Measurements from ENCODE around the gene CD34.

Gene CD34

DNA sequence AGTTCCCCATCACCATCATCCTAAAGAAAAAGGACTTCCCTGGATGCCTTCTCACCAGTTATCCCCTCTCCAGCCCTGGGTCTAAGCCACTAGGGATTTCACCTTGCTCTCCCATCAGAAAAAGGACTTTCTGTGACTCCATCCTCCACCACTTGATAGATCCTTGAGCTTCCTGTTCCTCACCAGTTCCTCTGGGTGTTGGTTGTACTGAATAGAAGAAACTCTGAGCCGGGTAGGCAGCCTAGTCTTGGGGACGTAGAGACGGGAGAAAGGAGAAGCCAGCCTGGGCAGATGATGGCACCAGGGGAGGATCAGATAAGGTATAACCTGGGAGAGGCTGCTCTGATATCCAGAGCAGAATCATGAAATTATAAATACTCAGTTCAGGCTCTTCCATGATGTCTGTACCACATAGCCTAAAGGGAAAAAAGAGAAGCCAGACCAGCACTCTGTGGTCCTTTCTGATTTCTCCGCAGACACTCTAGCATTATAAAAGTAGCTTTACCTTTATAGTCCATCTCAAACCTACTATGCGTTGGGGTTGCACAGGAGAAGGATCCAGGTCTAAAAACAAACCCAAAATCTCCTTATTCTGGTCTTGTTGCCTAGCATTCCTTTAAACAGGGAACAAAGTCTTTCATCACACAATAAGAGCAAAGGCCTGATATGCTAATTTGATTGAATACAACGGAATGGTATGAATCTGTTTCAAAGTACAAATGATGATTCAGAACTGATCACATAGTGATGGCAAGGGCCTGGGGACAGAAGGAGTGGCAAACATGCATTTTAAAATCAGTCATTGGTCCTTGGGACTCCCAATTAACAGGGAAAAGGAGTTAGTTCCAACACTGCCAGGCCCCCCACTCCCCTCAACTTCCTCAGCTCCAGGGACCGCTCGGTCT is 1.2 kb upstream of the CD34 start:
- H3K9ac ChIP-seq (ENCODE audit: low read depth, low read length) = no peak overlapping the region
- no peak overlapping the region for H3K4me2 ChIP-seq (ENCODE audit: low read length)
- no peaks in the 10 kb centered on the region for H3K9me3 ChIP-seq (replicated peaks; ENCODE audit: low read length)
- H3K27me3 ChIP-seq (ENCODE audit: control insufficient read depth, insufficient read depth, low read length) = peaks cover 11% of the 10 kb centered on the region
- peaks cover 11% of the 10 kb centered on the region for H3K4me1 ChIP-seq (ENCODE audit: control insufficient read depth, insufficient read depth, low read length)
- no peaks in the 10 kb centered on the region for H3K36me3 ChIP-seq (ENCODE audit: insufficient read depth, low read length)
- H3K4me3 ChIP-seq (ENCODE audit: low read length) = no peak overlapping the region

DNA sequence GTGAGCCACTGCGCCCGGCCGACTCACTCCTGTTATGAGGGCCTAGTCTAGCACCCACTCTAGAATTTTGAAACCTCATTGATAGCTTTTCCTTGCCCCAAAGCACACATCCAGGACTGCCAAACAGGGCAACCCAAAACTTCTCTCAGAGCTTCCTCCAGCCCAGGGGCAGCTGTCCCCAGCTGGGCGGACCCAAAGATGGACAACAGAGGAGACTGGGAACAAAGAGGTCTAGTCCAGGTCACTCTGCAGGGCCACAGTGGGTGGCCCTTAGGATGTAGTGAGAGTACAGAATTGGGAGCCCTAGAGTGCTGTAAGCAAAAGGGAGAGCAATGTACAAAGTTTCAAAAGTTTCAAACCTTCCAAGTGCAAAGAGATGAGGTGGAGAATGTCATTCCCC is 1.2 kb downstream of the CD34 start:
- Histone ChIP-seq H3K9ac (ENCODE audit: low read depth, low read length) (no peak overlapping the region), H3K9me3 (replicated peaks; ENCODE audit: low read length) (no peaks in the 10 kb centered on the region), H3K4me3 (ENCODE audit: low read length) (no peak overlapping the region), H3K4me2 (ENCODE audit: low read length) (no peak overlapping the region), H3K4me1 (ENCODE audit: control insufficient read depth, insufficient read depth, low read length) (peaks cover 11% of the 10 kb centered on the region), H3K36me3 (ENCODE audit: insufficient read depth, low read length) (no peaks in the 10 kb centered on the region), H3K27me3 (ENCODE audit: control insufficient read depth, insufficient read depth, low read length) (peaks cover 11% of the 10 kb centered on the region)

DNA sequence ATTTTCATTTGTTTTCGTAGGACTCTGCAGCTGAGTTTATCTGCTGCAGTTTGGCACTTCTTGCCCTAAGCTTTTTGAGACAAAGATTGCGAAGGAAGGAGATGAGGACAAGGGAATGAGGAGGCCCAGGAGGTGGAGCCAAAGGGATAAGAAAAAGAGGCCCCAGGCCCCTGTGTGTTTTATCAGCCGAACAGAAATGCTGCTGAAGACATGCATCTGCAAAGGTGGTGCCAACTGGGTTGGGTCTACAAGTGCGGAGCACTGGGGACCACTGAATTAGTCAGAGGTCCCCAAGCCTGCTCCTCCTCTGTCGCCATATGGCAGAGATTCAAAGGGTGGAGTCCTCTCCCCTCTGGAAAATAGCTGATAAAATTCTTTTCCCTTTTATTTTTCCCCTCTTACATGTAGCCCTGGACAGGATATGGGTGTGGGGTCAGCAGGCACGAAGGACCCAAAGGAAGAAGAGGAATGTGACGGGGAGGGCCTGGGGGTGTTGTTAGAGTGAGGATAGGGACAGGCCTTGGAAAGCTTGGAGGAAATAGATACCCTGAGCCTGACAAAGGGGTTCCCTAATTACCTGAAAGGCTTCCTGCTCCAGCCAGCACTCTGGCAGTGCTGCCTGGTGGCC is 2.7 kb downstream of the CD34 start:
- Histone ChIP-seq H3K36me3 (ENCODE audit: insufficient read depth, low read length) (no peaks in the 10 kb centered on the region), H3K9ac (ENCODE audit: low read depth, low read length) (no peak overlapping the region), H3K4me3 (ENCODE audit: low read length) (no peak overlapping the region), H3K27me3 (ENCODE audit: control insufficient read depth, insufficient read depth, low read length) (peaks cover 11% of the 10 kb centered on the region), H3K9me3 (replicated peaks; ENCODE audit: low read length) (no peaks in the 10 kb centered on the region), H3K4me1 (ENCODE audit: control insufficient read depth, insufficient read depth, low read length) (peaks cover 11% of the 10 kb centered on the region), H3K4me2 (ENCODE audit: low read length) (no peak overlapping the region)

DNA sequence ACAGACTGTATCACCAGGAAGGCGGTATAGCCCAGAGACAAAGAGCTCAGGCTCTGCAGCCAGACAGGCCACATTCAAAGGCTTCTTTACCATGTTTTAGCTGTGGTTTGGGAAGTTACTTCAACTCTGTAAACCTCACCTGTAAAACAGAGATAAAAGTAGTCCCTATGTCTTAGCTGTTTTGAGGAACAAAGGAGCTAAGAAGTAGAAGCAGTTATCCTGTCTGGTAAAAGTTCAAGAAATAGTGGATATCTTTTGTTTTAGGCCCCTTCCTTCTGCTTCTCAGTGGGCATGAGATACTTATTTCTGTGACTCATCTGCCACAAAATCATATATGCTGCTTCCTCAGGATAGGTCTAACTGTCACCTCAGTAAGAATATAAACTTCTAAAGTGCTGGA is 6.5 kb downstream of the CD34 start:
- no peaks in the 10 kb centered on the region for H3K4me1 ChIP-seq (ENCODE audit: control insufficient read depth, insufficient read depth, low read length)

DNA sequence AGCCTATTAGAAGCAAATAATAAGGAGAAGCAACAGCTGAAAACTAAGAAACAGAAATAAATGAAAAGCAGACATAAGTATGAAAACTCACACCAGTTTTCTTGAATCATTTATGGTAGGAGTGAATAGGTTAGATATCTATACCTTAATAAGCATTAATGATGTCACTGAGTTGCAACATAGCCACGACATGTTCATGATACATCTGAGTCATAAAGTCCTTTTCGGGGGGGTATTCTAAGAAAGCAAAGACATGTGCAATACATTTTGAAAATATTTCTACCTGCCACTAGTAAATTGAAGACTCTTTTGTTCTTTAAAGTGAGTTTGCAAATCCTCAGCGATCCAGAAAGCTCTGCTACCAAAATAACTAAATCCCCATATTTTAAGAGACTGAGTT is 7.2 kb downstream of the CD34 start:
- H3K9ac ChIP-seq (ENCODE audit: low read depth, low read length) = no peak overlapping the region
- no peaks in the 10 kb centered on the region for H3K36me3 ChIP-seq (ENCODE audit: insufficient read depth, low read length)
- no peaks in the 10 kb centered on the region for H3K4me1 ChIP-seq (ENCODE audit: control insufficient read depth, insufficient read depth, low read length)
- H3K4me2 ChIP-seq (ENCODE audit: low read length) = no peak overlapping the region
- H3K9me3 ChIP-seq (replicated peaks; ENCODE audit: low read length) = no peaks in the 10 kb centered on the region
- no peaks in the 10 kb centered on the region for H3K27me3 ChIP-seq (ENCODE audit: control insufficient read depth, insufficient read depth, low read length)
- no peak overlapping the region for H3K4me3 ChIP-seq (ENCODE audit: low read length)

More for the DNA sequence above, 6.5 kb downstream of the CD34 start:
- no peaks in the 10 kb centered on the region for H3K36me3 ChIP-seq (ENCODE audit: insufficient read depth, low read length)
- H3K4me2 ChIP-seq (ENCODE audit: low read length) = no peak overlapping the region
- H3K9ac ChIP-seq (ENCODE audit: low read depth, low read length) = no peak overlapping the region
- H3K27me3 ChIP-seq (ENCODE audit: control insufficient read depth, insufficient read depth, low read length) = no peaks in the 10 kb centered on the region
- no peaks in the 10 kb centered on the region for H3K9me3 ChIP-seq (replicated peaks; ENCODE audit: low read length)
- no peak overlapping the region for H3K4me3 ChIP-seq (ENCODE audit: low read length)

DNA sequence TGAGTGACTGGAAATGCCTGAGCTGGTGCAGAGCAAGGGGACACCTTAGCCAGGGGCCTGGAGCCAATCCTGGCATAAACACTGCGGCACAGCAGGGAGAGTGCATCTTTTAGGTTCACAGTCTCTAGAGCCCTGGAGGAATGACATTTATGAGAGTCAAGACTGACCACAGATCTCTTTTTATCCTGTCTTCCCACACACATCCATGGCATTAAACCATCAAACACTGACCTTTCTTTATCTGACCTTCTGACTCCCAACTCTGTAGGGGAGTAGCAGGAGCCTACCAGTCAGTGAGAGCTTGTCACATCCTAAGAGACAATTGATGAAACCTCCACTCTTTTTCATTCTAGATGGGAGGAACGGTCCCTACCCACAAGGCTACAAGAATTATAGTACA is 7.9 kb downstream of the CD34 start:
- no peaks in the 10 kb centered on the region for H3K36me3 ChIP-seq (ENCODE audit: insufficient read depth, low read length)
- H3K4me3 ChIP-seq (ENCODE audit: low read length) = no peak overlapping the region
- no peaks in the 10 kb centered on the region for H3K9me3 ChIP-seq (replicated peaks; ENCODE audit: low read length)
- no peak overlapping the region for H3K4me2 ChIP-seq (ENCODE audit: low read length)
- no peak overlapping the region for H3K9ac ChIP-seq (ENCODE audit: low read depth, low read length)
- H3K27me3 ChIP-seq (ENCODE audit: control insufficient read depth, insufficient read depth, low read length) = no peaks in the 10 kb centered on the region
- H3K4me1 ChIP-seq (ENCODE audit: control insufficient read depth, insufficient read depth, low read length) = no peaks in the 10 kb centered on the region

DNA sequence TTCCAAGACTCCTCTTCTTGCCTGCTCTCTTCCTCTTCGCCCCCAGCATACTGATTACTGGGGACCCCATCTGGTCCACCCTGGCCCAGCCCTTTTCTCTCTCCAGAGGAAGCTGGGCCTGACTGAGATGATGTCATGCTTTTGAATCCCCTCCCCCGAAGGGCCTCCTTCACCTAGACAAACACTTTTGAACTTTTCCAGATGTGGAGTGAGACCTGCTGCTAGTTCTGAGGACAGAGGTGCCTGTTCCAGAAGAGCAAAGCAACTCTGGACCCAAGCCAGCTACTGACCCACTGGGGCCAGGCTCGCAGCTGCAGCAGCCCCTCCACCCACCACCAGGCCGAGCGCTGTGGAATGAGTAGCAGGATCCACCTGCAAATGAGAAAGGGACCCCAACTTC is 8.4 kb downstream of the CD34 start:
- Histone ChIP-seq H3K36me3 (ENCODE audit: insufficient read depth, low read length) (no peaks in the 10 kb centered on the region), H3K4me2 (ENCODE audit: low read length) (no peak overlapping the region), H3K27me3 (ENCODE audit: control insufficient read depth, insufficient read depth, low read length) (no peaks in the 10 kb centered on the region), H3K4me3 (ENCODE audit: low read length) (no peak overlapping the region), H3K9ac (ENCODE audit: low read depth, low read length) (no peak overlapping the region), H3K4me1 (ENCODE audit: control insufficient read depth, insufficient read depth, low read length) (no peaks in the 10 kb centered on the region), H3K9me3 (replicated peaks; ENCODE audit: low read length) (no peaks in the 10 kb centered on the region)

DNA sequence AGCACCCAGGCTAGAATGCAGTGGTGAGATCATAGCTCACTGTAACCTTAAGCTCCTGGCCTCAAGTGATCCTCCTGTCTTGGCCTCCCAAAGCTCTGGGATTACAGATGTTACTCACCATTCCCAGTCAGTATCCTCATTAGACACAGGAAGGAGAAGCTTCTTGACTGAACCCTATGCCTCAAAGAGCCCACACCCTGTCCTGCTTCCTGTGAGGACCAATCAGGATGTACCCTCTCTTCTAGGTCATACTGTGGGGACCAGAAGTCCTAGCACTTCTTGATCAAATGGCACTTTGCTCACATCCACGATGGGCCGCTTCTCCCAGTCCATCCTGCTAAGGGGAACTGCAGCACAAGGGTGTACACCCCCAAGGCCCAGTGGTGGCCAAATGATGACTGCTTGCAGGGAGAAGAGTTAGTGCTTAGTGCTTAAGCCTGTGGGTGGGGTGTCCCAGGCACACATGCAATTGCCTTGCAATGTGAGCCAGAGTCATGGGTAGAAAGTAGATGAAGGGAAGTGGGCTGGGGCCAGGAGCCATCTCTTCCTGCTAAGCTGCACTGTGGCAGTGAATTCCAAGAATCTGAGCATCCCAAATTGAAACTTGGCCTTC is 9.8 kb downstream of the CD34 start:
- H3K27me3 ChIP-seq (ENCODE audit: control insufficient read depth, insufficient read depth, low read length) = no peaks in the 10 kb centered on the region
- H3K9me3 ChIP-seq (replicated peaks; ENCODE audit: low read length) = no peaks in the 10 kb centered on the region
- no peaks in the 10 kb centered on the region for H3K4me1 ChIP-seq (ENCODE audit: control insufficient read depth, insufficient read depth, low read length)
- H3K4me3 ChIP-seq (ENCODE audit: low read length) = no peak overlapping the region
- no peak overlapping the region for H3K9ac ChIP-seq (ENCODE audit: low read depth, low read length)
- no peaks in the 10 kb centered on the region for H3K36me3 ChIP-seq (ENCODE audit: insufficient read depth, low read length)
- H3K4me2 ChIP-seq (ENCODE audit: low read length) = no peak overlapping the region

DNA sequence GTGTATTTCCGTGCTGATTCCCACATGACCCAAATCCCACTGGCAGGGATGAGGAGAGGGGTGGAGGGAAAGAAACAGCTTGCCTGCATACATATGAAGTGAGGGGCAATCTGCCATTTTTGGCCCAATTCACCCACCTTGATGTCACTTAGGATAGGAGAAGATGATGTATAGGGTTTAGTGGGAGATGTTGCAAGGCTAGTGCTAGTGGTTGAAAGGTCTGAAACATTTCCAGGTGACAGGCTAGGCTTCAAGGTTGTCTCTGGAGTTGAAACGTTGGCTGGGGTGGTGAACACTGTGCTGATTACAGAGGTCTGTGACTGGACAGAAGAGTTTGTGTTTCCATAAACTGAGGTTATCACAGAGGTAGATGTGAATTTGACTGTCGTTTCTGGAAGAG is 12.1 kb downstream of the CD34 start:
- Histone ChIP-seq H3K4me1 (ENCODE audit: control insufficient read depth, insufficient read depth, low read length) (no peaks in the 10 kb centered on the region), H3K4me3 (ENCODE audit: low read length) (no peak overlapping the region), H3K9me3 (replicated peaks; ENCODE audit: low read length) (no peaks in the 10 kb centered on the region), H3K36me3 (ENCODE audit: insufficient read depth, low read length) (no peaks in the 10 kb centered on the region), H3K9ac (ENCODE audit: low read depth, low read length) (no peak overlapping the region), H3K27me3 (ENCODE audit: control insufficient read depth, insufficient read depth, low read length) (no peaks in the 10 kb centered on the region), H3K4me2 (ENCODE audit: low read length) (no peak overlapping the region)

DNA sequence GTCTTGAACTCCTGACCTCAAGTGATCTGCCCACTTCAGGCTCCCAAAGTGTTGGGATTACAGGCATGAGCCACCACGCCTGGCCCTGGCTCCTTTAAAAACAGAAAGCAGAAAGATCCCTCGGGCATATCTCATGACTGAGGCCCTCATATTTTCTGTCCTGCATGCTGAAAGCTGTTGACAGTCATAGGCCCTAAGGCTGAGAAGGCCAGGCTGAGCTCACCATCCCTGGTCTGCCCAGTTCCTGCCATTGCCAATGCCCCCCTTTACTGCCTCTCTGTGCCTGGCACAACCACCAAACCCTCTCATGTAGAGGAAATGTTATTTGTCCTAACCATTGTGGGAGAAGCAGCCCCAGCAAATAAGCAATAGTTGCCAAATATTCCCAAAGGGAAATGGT is 12.7 kb downstream of the CD34 start:
- Histone ChIP-seq H3K4me2 (ENCODE audit: low read length) (no peak overlapping the region), H3K9ac (ENCODE audit: low read depth, low read length) (no peak overlapping the region), H3K9me3 (replicated peaks; ENCODE audit: low read length) (no peaks in the 10 kb centered on the region), H3K4me1 (ENCODE audit: control insufficient read depth, insufficient read depth, low read length) (no peaks in the 10 kb centered on the region), H3K4me3 (ENCODE audit: low read length) (no peak overlapping the region), H3K36me3 (ENCODE audit: insufficient read depth, low read length) (no peaks in the 10 kb centered on the region), H3K27me3 (ENCODE audit: control insufficient read depth, insufficient read depth, low read length) (no peaks in the 10 kb centered on the region)

DNA sequence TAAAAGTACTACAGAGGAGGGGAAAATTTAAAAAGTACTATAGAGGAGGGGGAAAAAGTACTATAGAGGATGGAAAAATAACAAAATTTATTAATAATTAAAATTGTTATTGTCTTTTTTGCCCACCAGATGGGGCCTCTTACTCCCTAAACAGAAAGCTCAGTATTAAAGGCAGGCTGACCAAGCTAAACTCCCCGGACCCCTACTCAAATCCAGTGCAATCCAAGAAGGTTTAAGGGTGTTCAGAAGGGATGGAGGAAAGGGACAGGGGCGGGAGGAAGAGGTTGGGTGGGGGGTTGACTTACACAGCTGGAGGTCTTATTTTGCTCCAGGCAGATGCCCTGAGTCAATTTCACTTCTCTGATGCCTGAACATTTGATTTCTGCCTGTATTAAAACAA is 13.7 kb downstream of the CD34 start:
- no peaks in the 10 kb centered on the region for H3K9me3 ChIP-seq (replicated peaks; ENCODE audit: low read length)
- H3K4me3 ChIP-seq (ENCODE audit: low read length) = no peak overlapping the region
- no peaks in the 10 kb centered on the region for H3K27me3 ChIP-seq (ENCODE audit: control insufficient read depth, insufficient read depth, low read length)
- H3K4me2 ChIP-seq (ENCODE audit: low read length) = no peak overlapping the region
- no peak overlapping the region for H3K9ac ChIP-seq (ENCODE audit: low read depth, low read length)
- no peaks in the 10 kb centered on the region for H3K4me1 ChIP-seq (ENCODE audit: control insufficient read depth, insufficient read depth, low read length)
- H3K36me3 ChIP-seq (ENCODE audit: insufficient read depth, low read length) = no peaks in the 10 kb centered on the region
